ENCODE measurements around the gene NOL4L.

The NOL4L gene

GRCh38 chr20:32585011-32585585 lies at the start of gene NOL4L:
Gene NOL4L (minus strand): TSS chr20:32585333. CDS start chr20:32584890, 443 bp downstream.
- DNase-seq, result peak; percentile 29

GRCh38 chr20:32634041-32634805 lies 49.1 kb upstream of the NOL4L start:
- DNase-seq, result no peak

GRCh38 chr20:32632461-32633354 lies 47.6 kb upstream of the NOL4L start:
- no peak for DNase-seq

GRCh38 chr20:32631933-32632460 lies 46.9 kb upstream of the NOL4L start:
- DNase-seq, result no peak

GRCh38 chr20:32629813-32630212 lies 44.7 kb upstream of the NOL4L start:
- no peak for DNase-seq

GRCh38 chr20:32628960-32629530 lies 43.9 kb upstream of the NOL4L start:
- DNase-seq, result no peak

- DNase-seq, result peak; percentile 44
Observed at GRCh38 chr20:32626859-32627636, 41.9 kb upstream of the NOL4L start.

- DNase-seq, result no peak
Observed at GRCh38 chr20:32626407-32626806, 41.3 kb upstream of the NOL4L start.

GRCh38 chr20:32625996-32626395 lies 40.9 kb upstream of the NOL4L start:
- DNase-seq, result no peak

- DNase-seq, result no peak
Observed at GRCh38 chr20:32624687-32625345, 39.7 kb upstream of the NOL4L start.

- DNase-seq, result no peak
Observed at GRCh38 chr20:32623667-32624157, 38.6 kb upstream of the NOL4L start.

- DNase-seq, result no peak
Observed at GRCh38 chr20:32622585-32623468, 37.7 kb upstream of the NOL4L start.

- DNase-seq, result no peak
Observed at GRCh38 chr20:32621891-32622584, 36.9 kb upstream of the NOL4L start.

- DNase-seq, result no peak
Observed at GRCh38 chr20:32621071-32621890, 36.1 kb upstream of the NOL4L start.

GRCh38 chr20:32619586-32619985 lies 34.5 kb upstream of the NOL4L start:
- no peak for DNase-seq

GRCh38 chr20:32614772-32615171 lies 29.6 kb upstream of the NOL4L start:
- no peak for DNase-seq

GRCh38 chr20:32614303-32614702 lies 29.2 kb upstream of the NOL4L start:
- no peak for DNase-seq

- no peak for DNase-seq
Observed at GRCh38 chr20:32613192-32614053, 28.3 kb upstream of the NOL4L start.
